Fibroblast of lung (primary cell): ENCODE measurements around the gene WDR37. TPM values are rescaled to one million over a fixed set of nuclear protein-coding genes. Genes with fewer than 3 reads are reported as not detected.

Experiments used
- DNase-seq, 2 donors: peaks; one replicate each; pipeline versions ENCODE4 v3.0.0 to v3.0.0-alpha.2; 2010; ENCODE audit warnings: low read depth in 2 of 2
- H2AFZ ChIP-seq: 2 replicates; pipeline ENCODE4 v1.5.1; 2012; ENCODE audit warnings: low read length, control low read depth, inconsistent platforms
- H3K27ac ChIP-seq: 2 replicates; pipeline ENCODE4 v1.5.1; 2011; ENCODE audit warnings: low read length, control low read depth; ENCODE audit not compliant: insufficient read depth
- H3K27me3 ChIP-seq: 2 replicates; pipeline ENCODE4 v1.5.1; 2011; ENCODE audit warnings: mild to moderate bottlenecking, low read length; ENCODE audit not compliant: control insufficient read depth, insufficient read depth
- H3K36me3 ChIP-seq: 2 replicates; pipeline ENCODE4 v1.5.1; 2011; ENCODE audit warnings: low read length; ENCODE audit not compliant: control insufficient read depth, insufficient read depth
- H3K4me1 ChIP-seq: 2 replicates; pipeline ENCODE4 v1.5.1; 2011; ENCODE audit warnings: low read length; ENCODE audit not compliant: control insufficient read depth, insufficient read depth; ENCODE audit errors: extremely low read depth
- H3K4me2 ChIP-seq: 2 replicates; pipeline ENCODE4 v1.5.1; 2011; ENCODE audit warnings: low read length, control low read depth; ENCODE audit not compliant: insufficient read depth; ENCODE audit errors: extremely low read depth
- H3K4me3 ChIP-seq, 4 experiments: fragments of 200-600 bp in 1 of 4; sonication (generic) in 1 of 4; replicated peaks in 1 of 4; 2 replicates each; pipeline ENCODE4 v1.5.1; 2011 to 2016; ENCODE audit warnings: low read length in 4 of 4, low read depth in 3 of 4, mild to moderate bottlenecking in 3 of 4, control low read depth in 2 of 4, inconsistent platforms in 1 of 4, mixed read lengths in 1 of 4; ENCODE audit not compliant: insufficient read depth in 1 of 4; ENCODE audit errors: control extremely low read depth in 1 of 4
- H3K79me2 ChIP-seq: 2 replicates; pipeline ENCODE4 v1.5.1; 2012; ENCODE audit warnings: mild to moderate bottlenecking, low read length, inconsistent platforms; ENCODE audit not compliant: control insufficient read depth, insufficient read depth
- H3K9ac ChIP-seq: 2 replicates; pipeline ENCODE4 v1.5.1; 2011; ENCODE audit warnings: mild to moderate bottlenecking, low read length, control low read depth; ENCODE audit not compliant: insufficient read depth
- H3K9me3 ChIP-seq: 2 replicates; pipeline ENCODE4 v1.5.1; 2012; ENCODE audit warnings: low read depth, low read length; ENCODE audit not compliant: control insufficient read depth, insufficient read depth
- H4K20me1 ChIP-seq: 2 replicates; pipeline ENCODE4 v1.5.1; 2011; ENCODE audit warnings: low read length; ENCODE audit not compliant: control insufficient read depth, insufficient read depth; ENCODE audit errors: extremely low read depth
- EZH2 ChIP-seq: IDR thresholded peaks from 2 replicates; pipeline ENCODE4 v1.5.1; 2012; ENCODE audit warnings: low read length, control low read depth, mild to moderate bottlenecking; ENCODE audit errors: missing control alignments
- polyA plus RNA-seq, 2 donors: library from polyadenylated mRNA; depleted of rRNA in 1 of 2; stranded (reverse) in 1 of 2; unstranded in 1 of 2; fragments of >200 nt; gene quantifications; 2 replicates each; pipeline ENCODE4 v1.2.1, GENCODE V29; 2011 to 2012; ENCODE audit warnings: missing spikeins in 1 of 2
- total RNA-seq: library from RNA; depleted of rRNA; stranded (reverse); fragments of >200 nt; gene quantifications from 2 replicates; pipeline ENCODE4 v1.2.1, GENCODE V29; 2014
- TF ChIP-seq, protein P1 (sequence below), 2 donors: IDR thresholded peaks in 1 of 2; conservative IDR thresholded peaks in 1 of 2; 1 replicate in 1 of 2; 2 replicates in 1 of 2; pipeline ENCODE4 v1.5.1; 2011 to 2012; ENCODE audit warnings: low read length in 2 of 2, control low read depth in 1 of 2, inconsistent platforms in 1 of 2, low read depth in 1 of 2, mild to moderate bottlenecking in 1 of 2

WDR37 gene
- total and polyA plus RNA-seq, 2 donors (not counting 1 experiment from before 2014, with no cell fraction given), result 13.0 to 15.8 TPM

DNA sequence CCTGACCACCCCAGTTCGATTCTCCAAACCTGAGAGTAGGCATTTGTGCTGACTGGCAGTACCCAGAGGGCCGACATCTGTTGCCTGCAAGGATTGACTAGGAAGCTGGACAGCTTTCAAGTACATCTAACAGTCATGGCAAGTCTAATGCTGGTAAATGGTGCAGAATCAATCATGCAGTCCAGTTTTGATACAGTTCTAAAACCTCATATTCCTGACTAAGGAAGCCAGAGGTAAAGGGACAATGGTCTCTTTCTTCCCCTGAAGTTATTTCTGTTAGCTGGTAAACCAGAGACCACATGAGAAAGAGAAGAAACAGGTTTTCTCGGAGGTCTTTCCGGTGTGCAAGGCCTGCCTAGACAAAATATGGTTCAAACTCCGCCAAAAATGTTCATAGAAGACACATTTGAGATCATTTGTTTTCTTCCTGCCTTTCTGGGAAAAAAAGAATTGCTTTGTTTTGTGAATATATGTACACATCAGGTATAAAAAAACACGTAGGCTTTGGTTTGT is 97.1 kb downstream of the WDR37 start:
- DNase-seq, result no peak
- H3K4me2 ChIP-seq, result no peak overlapping the region
- H4K20me1 ChIP-seq, result no peaks in the 10 kb centered on the region
- no peak overlapping the region for H2AFZ ChIP-seq
- no peaks in the 10 kb centered on the region for H3K79me2 ChIP-seq
- no peak overlapping the region for H3K9ac ChIP-seq
- no peaks in the 10 kb centered on the region for H3K9me3 ChIP-seq
- no peak for TF ChIP-seq EZH2
- TF ChIP-seq, protein P1, sequence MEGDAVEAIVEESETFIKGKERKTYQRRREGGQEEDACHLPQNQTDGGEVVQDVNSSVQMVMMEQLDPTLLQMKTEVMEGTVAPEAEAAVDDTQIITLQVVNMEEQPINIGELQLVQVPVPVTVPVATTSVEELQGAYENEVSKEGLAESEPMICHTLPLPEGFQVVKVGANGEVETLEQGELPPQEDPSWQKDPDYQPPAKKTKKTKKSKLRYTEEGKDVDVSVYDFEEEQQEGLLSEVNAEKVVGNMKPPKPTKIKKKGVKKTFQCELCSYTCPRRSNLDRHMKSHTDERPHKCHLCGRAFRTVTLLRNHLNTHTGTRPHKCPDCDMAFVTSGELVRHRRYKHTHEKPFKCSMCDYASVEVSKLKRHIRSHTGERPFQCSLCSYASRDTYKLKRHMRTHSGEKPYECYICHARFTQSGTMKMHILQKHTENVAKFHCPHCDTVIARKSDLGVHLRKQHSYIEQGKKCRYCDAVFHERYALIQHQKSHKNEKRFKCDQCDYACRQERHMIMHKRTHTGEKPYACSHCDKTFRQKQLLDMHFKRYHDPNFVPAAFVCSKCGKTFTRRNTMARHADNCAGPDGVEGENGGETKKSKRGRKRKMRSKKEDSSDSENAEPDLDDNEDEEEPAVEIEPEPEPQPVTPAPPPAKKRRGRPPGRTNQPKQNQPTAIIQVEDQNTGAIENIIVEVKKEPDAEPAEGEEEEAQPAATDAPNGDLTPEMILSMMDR (conservative IDR thresholded peaks at IDR 0.05 in 1 of 2, IDR thresholded peaks at IDR 0.05 in 1 of 2; ENCODE audit: low read depth in 1 of 2, low read length in 2 of 2), result no peak
- no peaks in the 10 kb centered on the region for H3K4me1 ChIP-seq
- no peak overlapping the region for H3K27ac ChIP-seq
- H3K4me3 ChIP-seq, result no peak overlapping the region
- H3K27me3 ChIP-seq, result no peaks in the 10 kb centered on the region
- H3K36me3 ChIP-seq, result no peaks in the 10 kb centered on the region

GRCh38 chr10:1153805-1154351 is 97.7 kb downstream of the WDR37 start:
- Histone ChIP-seq H3K4me3 (no peak overlapping the region), H3K9me3 (no peaks in the 10 kb centered on the region), H3K27me3 (no peaks in the 10 kb centered on the region), H4K20me1 (no peaks in the 10 kb centered on the region), H3K4me1 (no peaks in the 10 kb centered on the region), H3K4me2 (no peak overlapping the region), H2AFZ (no peak overlapping the region), H3K27ac (no peak overlapping the region), H3K9ac (no peak overlapping the region), H3K79me2 (no peaks in the 10 kb centered on the region), H3K36me3 (no peaks in the 10 kb centered on the region)
- TF ChIP-seq, protein P1 (conservative IDR thresholded peaks at IDR 0.05 in 1 of 2, IDR thresholded peaks at IDR 0.05 in 1 of 2; ENCODE audit: low read depth in 1 of 2, low read length in 2 of 2), result no peak
- TF ChIP-seq EZH2, result no peak
- DNase-seq, result no peak

DNA sequence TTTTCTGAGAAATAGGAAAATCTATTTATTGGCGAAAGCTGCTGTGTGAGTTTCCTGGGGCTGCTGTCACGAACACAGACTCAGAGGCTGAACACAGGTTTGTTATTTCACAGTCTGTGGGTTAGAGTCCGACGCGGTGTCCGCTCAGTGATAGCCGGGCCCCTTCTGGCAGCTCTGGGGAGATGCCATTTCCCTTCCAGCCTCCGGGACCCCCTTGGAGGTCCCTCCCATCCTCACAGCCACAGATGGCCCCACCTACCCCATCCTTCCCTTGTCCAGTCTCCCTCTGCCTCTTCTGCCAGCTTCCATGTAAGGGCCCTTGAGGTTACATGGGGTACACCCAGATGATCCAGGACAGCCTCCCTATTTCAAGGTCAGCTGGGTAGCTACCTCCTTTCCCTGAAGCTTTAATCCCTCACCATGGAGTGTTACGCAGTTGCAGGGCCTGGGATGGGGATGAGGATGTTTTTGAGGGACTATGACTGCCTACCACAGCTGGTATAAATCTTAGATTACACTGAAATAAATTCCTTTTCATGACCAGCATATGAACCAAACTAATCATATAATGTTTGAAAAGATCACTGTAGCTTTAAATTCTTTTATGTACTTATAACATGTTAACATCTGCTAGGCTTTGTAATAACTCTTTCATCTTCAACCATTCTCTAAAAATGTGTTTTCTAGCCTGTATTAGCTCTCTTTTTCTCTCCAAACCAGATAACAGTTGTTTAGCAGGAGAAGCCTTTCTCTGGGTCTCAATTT is 98.5 kb downstream of the WDR37 start:
- no peaks in the 10 kb centered on the region for H3K36me3 ChIP-seq
- TF ChIP-seq, protein P1 (conservative IDR thresholded peaks at IDR 0.05 in 1 of 2, IDR thresholded peaks at IDR 0.05 in 1 of 2; ENCODE audit: low read depth in 1 of 2, low read length in 2 of 2), result no peak
- TF ChIP-seq EZH2, result no peak
- H3K27ac ChIP-seq, result no peak overlapping the region
- no peak overlapping the region for H3K4me2 ChIP-seq
- no peaks in the 10 kb centered on the region for H3K4me1 ChIP-seq
- no peaks in the 10 kb centered on the region for H3K27me3 ChIP-seq
- no peak overlapping the region for H3K9ac ChIP-seq
- H4K20me1 ChIP-seq, result no peaks in the 10 kb centered on the region
- no peaks in the 10 kb centered on the region for H3K9me3 ChIP-seq
- DNase-seq, result no peak
- H2AFZ ChIP-seq, result no peak overlapping the region
- H3K4me3 ChIP-seq, result no peak overlapping the region
- no peaks in the 10 kb centered on the region for H3K79me2 ChIP-seq
